Naive B cell (primary cell): Measurements from ENCODE around the gene RBM33. TPM values are rescaled to one million over a fixed set of nuclear protein-coding genes. Genes with fewer than 3 reads are reported as not detected.
"Not testable (repeated sequence)": the region's sequence is repeated elsewhere in the genome, so short reads cannot be mapped to it uniquely, and the experiment has no call there.

Source experiments
- ATAC-seq, 2 donors: fragments of 150-1000 bp; cut with Tn5 transposase; 2 replicates each; pipeline ENCODE4 v1.10.0; 2021; ENCODE audit warnings: low read depth in 2 of 2, mild to moderate bottlenecking in 2 of 2, moderate library complexity in 2 of 2
- DNase-seq: peaks from one replicate; pipeline ENCODE4 v3.0.0; 2022
- H3K27ac Mint-ChIP-seq, 6 donors: one replicate each; pipeline ENCODE4 v1.8.0; 2020 to 2022; ENCODE audit warnings: mild to moderate bottlenecking in 6 of 6, mixed read lengths in 6 of 6, moderate library complexity in 5 of 6, inconsistent platforms in 2 of 6
- H3K27me3 Mint-ChIP-seq, 3 donors: one replicate each; pipeline ENCODE4 v1.8.0; 2021 to 2022; ENCODE audit warnings: mixed read lengths in 3 of 3, mild to moderate bottlenecking in 1 of 3
- H3K36me3 Mint-ChIP-seq, 2 donors: one replicate each; pipeline ENCODE4 v1.8.0; 2020 to 2022; ENCODE audit warnings: mixed read lengths in 2 of 2, inconsistent platforms in 1 of 2, mild to moderate bottlenecking in 1 of 2
- H3K4me1 Mint-ChIP-seq, 3 donors: one replicate each; pipeline ENCODE4 v1.8.0; 2020 to 2022; ENCODE audit warnings: mixed read lengths in 3 of 3, inconsistent platforms in 1 of 3, mild to moderate bottlenecking in 1 of 3, moderate library complexity in 1 of 3
- H3K4me3 Mint-ChIP-seq, 8 donors: one replicate each; pipeline ENCODE4 v1.8.0; 2020 to 2022; ENCODE audit warnings: mild to moderate bottlenecking in 8 of 8, mixed read lengths in 8 of 8, moderate library complexity in 8 of 8, inconsistent platforms in 2 of 8
- H3K9me3 Mint-ChIP-seq, 7 donors: one replicate each; pipeline ENCODE4 v1.8.0; 2020 to 2022; ENCODE audit warnings: mixed read lengths in 7 of 7, mild to moderate bottlenecking in 5 of 7, inconsistent platforms in 2 of 7, moderate library complexity in 1 of 7
- polyA plus RNA-seq, 6 donors: library from polyadenylated mRNA; unstranded; fragments of 300-500 nt; fragmentation: Illumina TruSeq; gene quantifications; one replicate each; pipeline ENCODE4 v1.2.3, GENCODE V29; 2021; ENCODE audit warnings: low read depth in 6 of 6

RBM33 gene
- polyA plus RNA-seq, 6 donors from 2014 or later = 26.1 to 87.0 (median 44.6) TPM

DNA sequence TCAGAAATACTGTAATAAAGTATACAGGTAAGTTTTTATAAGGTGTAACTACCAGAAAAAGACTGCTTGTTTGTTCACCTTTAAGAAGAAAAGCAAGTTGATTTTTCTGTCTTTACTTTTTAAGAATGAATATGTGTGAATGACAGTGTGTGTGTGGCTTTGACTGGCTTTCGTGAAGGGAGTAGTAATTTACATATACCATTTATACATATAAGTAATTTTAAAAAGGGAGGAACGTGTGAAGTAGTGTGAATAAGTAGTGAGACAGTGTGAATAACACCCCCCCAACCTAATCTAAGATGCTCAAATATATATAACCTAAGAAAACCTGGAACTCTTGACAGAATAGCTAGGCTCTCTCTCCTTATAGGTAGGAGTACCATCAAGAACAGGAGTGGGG, 33.2 kb downstream of the RBM33 start:
- Mint-ChIP-seq H3K36me3 (peaks cover 18 to 21% of the 10 kb centered on the region in 2 donors), H3K9me3 (no peaks in the 10 kb centered on the region), H3K4me3 (no peak overlapping the region), H3K27ac (peak overlapping the region in 2 of 6 donors; percentile 20 to 69), H3K4me1 (peaks cover 20 to 45% (median 45%) of the 10 kb centered on the region in 3 donors), H3K27me3 (no peaks in the 10 kb centered on the region)
- DNase-seq = no peak
- no peak for ATAC-seq

DNA sequence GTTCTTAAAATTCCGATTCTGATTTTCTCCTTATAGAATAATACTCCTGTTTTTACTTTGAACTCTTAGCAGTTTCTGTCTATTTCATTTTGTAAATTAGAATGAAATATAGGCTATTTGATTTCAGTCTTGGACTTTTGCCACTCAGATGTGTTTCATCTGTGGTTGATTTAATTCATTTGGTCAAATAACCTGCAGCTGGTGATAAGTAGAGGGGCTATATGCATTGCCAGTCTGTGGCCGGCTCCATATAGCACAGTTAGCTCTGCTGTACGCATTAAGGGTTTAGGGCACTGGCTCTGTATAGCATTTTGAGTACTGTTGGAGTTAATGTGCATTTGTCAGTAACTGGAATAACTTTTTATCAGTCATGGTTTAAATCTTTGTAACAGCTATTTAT, 35.7 kb downstream of the RBM33 start:
- H3K27me3 Mint-ChIP-seq = no peaks in the 10 kb centered on the region

DNA sequence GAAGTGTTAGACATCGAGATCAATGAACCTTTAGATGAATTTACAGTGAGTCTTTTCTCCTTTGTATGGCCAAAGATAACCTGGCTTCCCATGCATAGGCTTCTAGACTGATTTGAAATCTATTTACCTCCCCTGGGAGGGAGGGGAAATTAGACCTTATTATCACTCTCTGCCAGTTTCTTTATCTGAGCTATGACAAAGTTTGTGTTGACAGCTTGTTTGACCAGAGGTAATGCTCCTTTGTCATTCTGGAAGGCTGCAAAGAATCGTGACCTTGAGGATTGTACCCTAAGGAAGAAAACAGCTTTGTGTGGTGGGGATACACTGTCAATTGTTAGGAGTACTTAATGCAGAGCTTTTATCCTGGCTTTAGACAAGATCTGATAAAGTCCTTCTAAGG, 36.4 kb downstream of the RBM33 start:
- H3K27me3 Mint-ChIP-seq = no peaks in the 10 kb centered on the region
- H3K9me3 Mint-ChIP-seq = no peaks in the 10 kb centered on the region
- H3K27ac Mint-ChIP-seq = peak overlapping the region in 4 of 6 donors; percentile 3 to 62 (median 32)
- H3K36me3 Mint-ChIP-seq = peaks cover 19 to 24% of the 10 kb centered on the region in 2 donors
- no peak overlapping the region for H3K4me3 Mint-ChIP-seq
- ATAC-seq (no peak), DNase-seq (no peak)
- H3K4me1 Mint-ChIP-seq = peaks cover 31 to 57% (median 42%) of the 10 kb centered on the region in 3 donors

More for the DNA sequence above, 35.7 kb downstream of the RBM33 start:
- Mint-ChIP-seq H3K27ac (peak overlapping the region in 3 of 6 donors; percentile 6 to 54 (median 27)), H3K4me3 (no peak overlapping the region), H3K36me3 (peaks cover 18 to 21% of the 10 kb centered on the region in 2 donors), H3K9me3 (no peaks in the 10 kb centered on the region), H3K4me1 (peaks cover 27 to 56% (median 40%) of the 10 kb centered on the region in 3 donors)
- DNase-seq (no peak), ATAC-seq (no peak)

DNA sequence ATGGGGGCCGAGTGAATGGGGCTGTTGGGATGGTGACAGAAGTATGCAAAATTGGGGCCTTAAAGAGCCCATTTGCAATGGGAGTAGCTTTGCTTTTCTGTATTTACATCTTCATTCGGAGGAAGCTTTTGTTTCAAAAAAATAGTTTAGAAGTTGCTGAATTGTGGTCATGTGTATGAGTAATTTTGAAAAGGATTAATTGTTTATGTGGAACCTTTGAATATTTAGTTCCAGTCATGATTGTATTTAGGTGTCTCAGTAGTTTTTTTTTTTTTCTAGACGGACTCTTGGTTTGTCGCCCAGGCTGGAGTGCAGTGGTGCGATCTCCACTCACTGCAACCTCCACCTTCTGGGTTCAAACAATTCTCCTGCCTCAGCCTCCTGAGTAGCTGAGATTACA, 37.2 kb downstream of the RBM33 start:
- Mint-ChIP-seq H3K9me3 (peaks cover 0 to 3% (median 0%) of the 10 kb centered on the region in 7 donors), H3K4me1 (peaks cover 32 to 49% (median 38%) of the 10 kb centered on the region in 3 donors), H3K4me3 (peak overlapping the region in 2 of 8 donors; percentile 15 to 56), H3K36me3 (peaks cover 26 to 29% of the 10 kb centered on the region in 2 donors), H3K27ac (peak overlapping the region; percentile 27 to 77 (median 60)), H3K27me3 (no peaks in the 10 kb centered on the region)
- ATAC-seq = no peak
- no peak for DNase-seq

DNA sequence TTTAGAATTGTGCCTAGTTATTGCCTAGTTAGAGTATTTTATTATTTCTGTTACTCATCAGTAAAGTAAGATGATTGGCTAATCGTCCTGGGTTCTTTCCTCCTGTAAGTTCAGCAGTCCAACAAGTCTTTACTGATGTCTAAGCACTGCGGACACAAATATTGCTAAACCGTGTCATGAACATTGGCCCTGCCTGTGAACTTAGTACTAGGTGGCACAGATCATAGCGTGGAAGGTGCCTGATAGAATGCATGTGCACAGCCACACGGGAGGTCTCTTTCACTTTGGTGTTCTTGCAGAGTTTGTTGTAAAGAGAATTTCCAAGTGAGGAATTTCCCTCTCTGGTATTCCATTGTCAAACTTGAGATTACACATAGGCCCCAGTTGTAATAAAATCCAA, 38.0 kb downstream of the RBM33 start:
- DNase-seq (no peak), ATAC-seq (no peak)
- H3K27ac Mint-ChIP-seq = peak overlapping the region in 2 of 6 donors; percentile 25 to 27
- peaks cover 32 to 41% (median 36%) of the 10 kb centered on the region in 3 donors for H3K4me1 Mint-ChIP-seq
- H3K4me3 Mint-ChIP-seq = no peak overlapping the region
- peaks cover 0 to 5% (median 0%) of the 10 kb centered on the region in 7 donors for H3K9me3 Mint-ChIP-seq
- H3K36me3 Mint-ChIP-seq = peaks cover 26 to 29% of the 10 kb centered on the region in 2 donors
- H3K27me3 Mint-ChIP-seq = no peaks in the 10 kb centered on the region

DNA sequence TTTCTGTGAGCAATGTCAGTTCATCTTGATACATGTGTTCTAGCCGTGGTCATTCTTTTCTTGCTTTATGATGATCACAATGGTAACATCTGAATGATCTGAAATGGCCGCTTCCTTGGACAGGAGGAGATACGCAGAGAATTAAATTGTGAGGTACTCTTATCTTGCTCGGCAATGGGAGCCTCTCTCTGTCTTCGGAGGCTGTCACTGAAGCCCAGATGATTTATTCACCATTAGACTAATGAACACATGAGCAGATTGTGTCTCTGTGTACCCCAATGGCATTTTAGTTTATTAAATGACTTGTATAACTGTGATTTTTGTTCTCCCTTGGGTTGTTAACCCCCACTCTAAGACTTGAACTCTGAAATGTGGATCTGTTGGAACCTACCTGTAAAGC, 38.6 kb downstream of the RBM33 start:
- peaks cover 26 to 33% of the 10 kb centered on the region in 2 donors for H3K36me3 Mint-ChIP-seq
- DNase-seq (no peak), ATAC-seq (no peak)
- H3K27me3 Mint-ChIP-seq = no peaks in the 10 kb centered on the region
- H3K27ac Mint-ChIP-seq = peak overlapping the region in 1 of 6 donors; percentile 29
- H3K4me1 Mint-ChIP-seq = peaks cover 32 to 43% (median 41%) of the 10 kb centered on the region in 3 donors
- H3K4me3 Mint-ChIP-seq = no peak overlapping the region
- peaks cover 0 to 6% (median 0%) of the 10 kb centered on the region in 7 donors for H3K9me3 Mint-ChIP-seq

DNA sequence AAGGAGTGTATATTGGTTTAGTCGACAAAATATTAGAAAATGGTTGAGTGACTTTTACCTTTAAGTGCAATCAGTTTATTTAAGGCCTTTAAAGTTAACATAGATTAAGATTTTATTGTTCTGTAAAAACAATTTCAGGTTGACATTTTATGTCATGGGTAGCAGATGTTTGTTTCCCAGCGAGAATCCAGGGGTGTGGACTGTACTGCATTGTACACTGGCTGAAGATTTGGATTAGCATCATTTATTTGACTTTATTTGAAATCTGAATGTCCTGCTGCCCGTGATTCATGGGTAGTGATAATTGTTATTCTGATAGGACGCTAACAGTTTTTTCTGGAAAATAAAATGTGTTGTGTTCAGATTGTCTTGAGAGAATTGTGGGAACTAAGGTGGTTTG, 39.3 kb downstream of the RBM33 start:
- Mint-ChIP-seq H3K27ac (peak overlapping the region in 2 of 6 donors; percentile 21 to 28), H3K4me3 (no peak overlapping the region), H3K27me3 (no peaks in the 10 kb centered on the region), H3K36me3 (peaks cover 26 to 33% of the 10 kb centered on the region in 2 donors), H3K9me3 (peaks cover 0 to 6% (median 0%) of the 10 kb centered on the region in 7 donors), H3K4me1 (peaks cover 36 to 49% (median 46%) of the 10 kb centered on the region in 3 donors)
- ATAC-seq (no peak), DNase-seq (no peak)

DNA sequence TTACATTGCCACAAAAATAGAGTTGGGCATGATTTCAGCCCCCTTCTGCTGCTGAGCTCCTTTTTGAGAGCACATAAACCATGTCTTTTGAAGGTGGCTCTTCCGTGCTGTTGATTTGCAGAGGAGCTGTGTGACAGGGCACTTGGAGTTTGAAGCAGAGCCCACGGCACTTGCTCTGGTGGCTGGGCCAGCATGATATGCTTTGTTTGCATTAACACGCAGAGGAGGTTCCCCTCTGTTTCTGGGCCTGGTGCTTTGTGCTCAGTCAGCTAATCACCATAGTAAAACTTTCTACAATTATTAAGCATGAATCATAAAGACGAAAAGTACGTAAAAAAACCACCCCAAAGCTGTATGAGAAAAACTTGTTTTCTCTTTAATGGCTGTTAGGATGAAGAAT, 40.1 kb downstream of the RBM33 start:
- Mint-ChIP-seq H3K4me3 (no peak overlapping the region), H3K27me3 (no peaks in the 10 kb centered on the region), H3K9me3 (peaks cover 0 to 6% (median 0%) of the 10 kb centered on the region in 7 donors), H3K4me1 (peaks cover 39 to 56% (median 51%) of the 10 kb centered on the region in 3 donors), H3K27ac (peak overlapping the region in 5 of 6 donors; percentile 5 to 93 (median 42)), H3K36me3 (peaks cover 26 to 29% of the 10 kb centered on the region in 2 donors)
- no peak for ATAC-seq
- no peak for DNase-seq

DNA sequence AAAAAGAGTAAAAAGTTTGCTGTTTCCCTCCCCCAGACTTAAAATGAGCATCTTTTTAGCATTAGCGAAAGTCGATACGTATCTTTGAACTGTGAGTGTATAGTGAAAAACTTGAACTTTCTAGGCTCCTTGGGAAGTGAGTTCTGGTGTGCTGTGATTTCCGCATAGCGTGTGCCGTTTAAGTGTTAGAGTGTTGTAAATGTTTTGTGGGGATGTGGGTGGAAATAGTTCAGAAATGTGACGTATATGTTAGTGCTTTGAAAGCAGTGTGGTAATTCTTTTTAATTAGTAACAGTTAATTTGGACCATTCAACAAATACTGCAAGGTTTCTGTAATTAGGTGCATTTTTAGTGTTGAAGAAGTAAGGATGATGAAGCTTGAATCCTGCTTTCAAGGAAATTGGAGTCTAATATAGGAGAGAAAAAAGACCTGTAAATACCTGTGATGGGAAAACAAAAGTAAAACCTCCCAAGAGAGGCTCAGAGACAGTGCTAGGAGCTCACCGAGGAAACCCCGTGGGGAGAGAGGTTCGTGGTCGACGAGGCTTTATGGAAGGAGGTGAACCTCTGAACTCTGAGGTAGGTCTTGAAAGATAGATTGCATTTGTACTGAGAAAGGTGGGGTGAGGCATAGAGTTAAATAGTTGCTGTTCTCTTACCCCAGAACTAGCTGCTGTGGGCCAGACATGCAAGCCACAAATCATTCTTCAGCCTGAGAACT, 40.8 kb downstream of the RBM33 start:
- Mint-ChIP-seq H3K27ac (peak overlapping the region in 5 of 6 donors; percentile 19 to 93 (median 43)), H3K36me3 (peaks cover 24 to 29% of the 10 kb centered on the region in 2 donors), H3K27me3 (no peaks in the 10 kb centered on the region), H3K4me1 (peaks cover 46 to 62% (median 58%) of the 10 kb centered on the region in 3 donors), H3K9me3 (peaks cover 0 to 6% (median 0%) of the 10 kb centered on the region in 7 donors), H3K4me3 (peak overlapping the region in 1 of 8 donors; percentile 57)
- ATAC-seq (no peak), DNase-seq (no peak)

DNA sequence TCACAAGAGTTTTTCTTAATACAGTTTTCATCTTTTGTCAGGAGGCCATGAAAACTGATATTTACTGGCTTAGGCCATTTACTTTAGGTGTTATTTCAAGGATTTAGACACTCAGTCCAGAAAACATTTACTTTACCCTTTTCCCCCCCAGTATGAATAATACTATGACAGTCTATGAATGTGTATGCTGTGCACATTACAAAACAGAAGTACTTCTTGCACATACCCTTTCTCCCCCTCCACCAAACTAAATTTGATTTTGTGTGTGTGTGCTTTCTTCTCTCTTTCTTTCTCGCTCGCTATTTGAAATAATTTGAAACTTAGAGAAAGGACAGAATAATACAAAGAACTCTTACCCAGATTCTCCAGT, 41.3 kb downstream of the RBM33 start:
- no peak overlapping the region for H3K4me3 Mint-ChIP-seq
- ATAC-seq = no peak
- H3K36me3 Mint-ChIP-seq = peaks cover 19 to 25% of the 10 kb centered on the region in 2 donors
- no peaks in the 10 kb centered on the region for H3K27me3 Mint-ChIP-seq
- no peak for DNase-seq
- H3K27ac Mint-ChIP-seq = peak overlapping the region in 3 of 6 donors; percentile 19 to 72 (median 43)
- H3K9me3 Mint-ChIP-seq = peaks cover 0 to 6% (median 0%) of the 10 kb centered on the region in 7 donors
- H3K4me1 Mint-ChIP-seq = peaks cover 42 to 64% (median 64%) of the 10 kb centered on the region in 3 donors

DNA sequence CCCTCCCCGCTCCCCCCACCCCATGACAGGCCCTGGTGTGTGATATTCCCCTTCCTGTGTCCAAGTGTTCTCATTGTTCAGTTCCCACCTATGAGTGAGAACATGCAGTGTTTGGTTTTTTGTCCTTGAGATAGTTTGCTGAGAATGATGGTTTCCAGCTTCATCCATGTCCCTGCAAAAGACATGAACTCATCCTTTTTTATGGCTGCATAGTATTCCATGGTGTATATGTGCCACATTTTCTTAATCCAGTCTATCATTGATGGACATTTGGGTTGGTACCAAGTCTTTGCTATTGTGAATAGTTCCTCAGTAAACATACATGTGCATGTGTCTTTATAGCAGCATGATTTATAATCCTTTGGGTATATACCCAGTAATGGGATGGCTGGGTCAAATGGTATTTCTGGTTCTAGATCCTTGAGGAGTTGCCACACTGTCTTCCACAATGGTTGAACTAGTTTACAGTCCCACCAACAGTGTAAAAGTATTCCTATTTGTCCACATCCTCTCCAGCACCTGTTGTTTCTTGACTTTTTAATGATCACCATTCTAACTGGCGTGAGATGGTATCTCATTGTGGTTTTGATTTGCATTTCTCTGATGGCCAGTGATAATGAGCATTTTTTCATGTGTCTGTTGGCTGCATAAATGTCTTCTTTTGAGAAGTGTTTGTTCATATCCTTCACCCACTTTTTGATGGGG, 42.3 kb downstream of the RBM33 start:
- peaks cover 38 to 66% (median 61%) of the 10 kb centered on the region in 3 donors for H3K4me1 Mint-ChIP-seq
- H3K36me3 Mint-ChIP-seq = peaks cover 9 to 20% of the 10 kb centered on the region in 2 donors
- not testable (repeated sequence) for ATAC-seq, H3K27me3 Mint-ChIP-seq, H3K9me3 Mint-ChIP-seq, DNase-seq, H3K27ac Mint-ChIP-seq, H3K4me3 Mint-ChIP-seq

DNA sequence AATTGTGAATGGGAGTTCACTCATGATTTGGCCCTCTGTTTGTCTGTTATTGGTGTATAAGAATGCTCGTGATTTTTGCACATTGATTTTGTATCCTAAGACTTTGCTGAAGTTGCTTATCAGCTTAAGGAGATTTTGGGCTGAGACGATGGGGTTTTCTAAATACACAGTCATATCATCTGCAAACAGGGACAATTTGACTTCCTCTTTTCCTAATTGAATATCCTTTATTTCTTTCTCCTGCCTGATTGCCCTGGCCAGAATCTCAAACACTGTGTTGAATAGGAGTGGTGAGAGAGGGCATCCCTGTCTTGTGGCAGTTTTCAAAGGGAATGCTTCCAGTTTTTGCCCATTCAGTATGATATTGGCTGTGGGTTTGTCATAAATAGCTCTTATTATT, 43.8 kb downstream of the RBM33 start:
- H3K9me3 Mint-ChIP-seq, H3K27me3 Mint-ChIP-seq, H3K4me3 Mint-ChIP-seq, ATAC-seq, DNase-seq: not testable (repeated sequence)
- H3K4me1 Mint-ChIP-seq = peaks cover 38 to 68% (median 59%) of the 10 kb centered on the region in 3 donors
- H3K36me3 Mint-ChIP-seq = peaks cover 8 to 20% of the 10 kb centered on the region in 2 donors
- peak overlapping the region in 1 of 6 donors; percentile 30 for H3K27ac Mint-ChIP-seq

DNA sequence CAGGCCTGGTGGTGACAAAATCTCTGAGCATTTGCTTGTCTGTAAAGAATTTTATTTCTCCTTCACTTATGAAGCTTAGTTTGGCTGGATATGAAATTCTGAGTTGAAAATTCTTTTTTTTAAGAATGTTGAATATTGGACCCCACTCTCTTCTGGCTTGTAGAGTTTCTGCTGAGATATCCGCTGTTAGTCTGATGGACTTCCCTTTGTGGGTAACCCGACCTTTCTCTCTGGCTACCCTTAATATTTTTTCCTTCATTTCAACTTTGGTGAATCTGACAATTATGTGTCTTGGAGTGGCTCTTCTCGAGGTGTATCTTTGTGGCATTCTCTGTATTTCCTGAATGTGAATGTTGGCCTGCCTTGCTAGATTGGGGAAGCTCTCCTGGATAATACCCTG, 46.2 kb downstream of the RBM33 start:
- not testable (repeated sequence) for DNase-seq, H3K27ac Mint-ChIP-seq, ATAC-seq, H3K4me3 Mint-ChIP-seq, H3K9me3 Mint-ChIP-seq, H3K27me3 Mint-ChIP-seq
- peaks cover 40 to 64% (median 54%) of the 10 kb centered on the region in 3 donors for H3K4me1 Mint-ChIP-seq
- H3K36me3 Mint-ChIP-seq = peaks cover 8 to 13% of the 10 kb centered on the region in 2 donors
